Upper lobe of left lung (tissue), 6 donors: Measurements from ENCODE around the gene MAGEA4. TPM values are rescaled to one million over a fixed set of nuclear protein-coding genes. Genes with fewer than 3 reads are reported as not detected.
A peak's percentile ranks its signal among the peaks of the same experiment; 100 is the strongest.

Source experiments
- ATAC-seq, 2 donors: fragments of 200-7000 bp; cut with Tn5 transposase; one replicate each; pipeline ENCODE4 v1.9.1; 2022; ENCODE audit warnings: mild to moderate bottlenecking in 2 of 2, moderate library complexity in 2 of 2; ENCODE audit not compliant: low FRiP score in 2 of 2
- DNase-seq, 2 donors: peaks; one replicate each; pipeline ENCODE4 v3.0.0-alpha.2; 2019 to 2020
- H3K27ac ChIP-seq, 4 donors: fragments of 200-600 bp; sonication (generic); one replicate each; pipeline ENCODE4 v1.5.1; 2016 to 2019
- H3K27me3 ChIP-seq, 4 donors: fragments of 200-600 bp; sonication (generic); one replicate each; pipeline ENCODE4 v1.5.1; 2017 to 2019
- H3K36me3 ChIP-seq, 4 donors: fragments of 200-600 bp; sonication (generic); one replicate each; pipeline ENCODE4 v1.5.1; 2016 to 2019
- H3K4me1 ChIP-seq, 4 donors: fragments of 200-600 bp; sonication (generic); one replicate each; pipeline ENCODE4 v1.5.1; 2018 to 2019
- H3K4me3 ChIP-seq, 4 donors: fragments of 200-600 bp; sonication (generic); one replicate each; pipeline ENCODE4 v1.5.1; 2017 to 2019; ENCODE audit warnings: mild to moderate bottlenecking in 2 of 4, moderate library complexity in 1 of 4
- H3K9me3 ChIP-seq, 4 donors: fragments of 200-600 bp; sonication (generic); one replicate each; pipeline ENCODE4 v1.5.1; 2018 to 2019
- CTCF ChIP-seq, 6 experiments: fragments of 450-650 bp in 4 of 6; fragments of 200-600 bp in 2 of 6; sonication (generic) in 2 of 6; IDR thresholded peaks; one replicate each; pipeline ENCODE4 v1.5.1; 2016 to 2019; ENCODE audit warnings: antibody characterized with exemption in 6 of 6
- EP300 ChIP-seq, 4 donors: sonication (generic); formaldehyde crosslinking; IDR thresholded peaks; one replicate each; pipeline ENCODE4 v1.5.1; 2017; ENCODE audit warnings: antibody characterized with exemption in 4 of 4, control low read depth in 2 of 4
- POLR2A ChIP-seq, 4 donors: fragments of 450-650 bp; IDR thresholded peaks; one replicate each; pipeline ENCODE4 v1.5.1; 2016 to 2017; ENCODE audit warnings: antibody characterized with exemption in 4 of 4, mild to moderate bottlenecking in 2 of 4
- POLR2AphosphoS5 ChIP-seq, 2 donors: sonication (generic); formaldehyde crosslinking; IDR thresholded peaks; one replicate each; pipeline ENCODE4 v1.5.1; 2017; ENCODE audit warnings: antibody characterized with exemption in 2 of 2
- WGBS, 2 donors: methylation state at CpG; one replicate each; pipeline ENCODE4 v1.1.5; 2017 to 2018; 5-methylcytosine and 5-hydroxymethylcytosine counted together
- total RNA-seq, 6 donors: library from RNA; depleted of rRNA in 4 of 6; stranded (reverse); fragments of >200 nt in 4 of 6; gene quantifications; one replicate each; pipeline versions ENCODE4 v1.1.0 to v1.2.1, GENCODE V29; 2016 to 2021
- donor health status: DM: no; HTN: no; CAD: no; lungs with moderate emphysema.
- donor health status: DM: no; HTN: yes; CAD: no; lungs with severe emphysema.

The MAGEA4 gene
- total RNA-seq, 6 donors from 2014 or later: not detected

GRCh38 chrX:151896734-151897474 lies 15.8 kb upstream of the MAGEA4 start:
- WGBS, 2 donors: 65 to 67% methylated on average over 5 of the region's 5 CpGs
- H3K27ac ChIP-seq: no peak overlapping the region
- H3K9me3 ChIP-seq: no peaks in the 10 kb centered on the region
- DNase-seq: no peak
- no peak for TF ChIP-seq POLR2A (IDR thresholded peaks at IDR 0.05)
- TF ChIP-seq CTCF (IDR thresholded peaks at IDR 0.05): no peak
- no peak for TF ChIP-seq POLR2AphosphoS5 (IDR thresholded peaks at IDR 0.05)
- no peak for TF ChIP-seq EP300 (IDR thresholded peaks at IDR 0.05)
- H3K4me1 ChIP-seq: no peaks in the 10 kb centered on the region
- no peaks in the 10 kb centered on the region for H3K27me3 ChIP-seq
- H3K36me3 ChIP-seq: no peaks in the 10 kb centered on the region
- H3K4me3 ChIP-seq: no peak overlapping the region
- no peak for ATAC-seq

- DNase-seq (no peak), ATAC-seq (no peak)
- H3K9me3 ChIP-seq: no peaks in the 10 kb centered on the region
- no peaks in the 10 kb centered on the region for H3K36me3 ChIP-seq
- H3K27me3 ChIP-seq: no peaks in the 10 kb centered on the region
- H3K27ac ChIP-seq: no peak overlapping the region
- WGBS, 2 donors: 90 to 100% methylated on average over 2 of the region's 2 CpGs
- TF ChIP-seq EP300 (IDR thresholded peaks at IDR 0.05) (no peak), POLR2AphosphoS5 (IDR thresholded peaks at IDR 0.05) (no peak), CTCF (IDR thresholded peaks at IDR 0.05) (no peak), POLR2A (IDR thresholded peaks at IDR 0.05) (no peak)
- no peaks in the 10 kb centered on the region for H3K4me1 ChIP-seq
- H3K4me3 ChIP-seq: no peak overlapping the region
These were observed 13.1 kb upstream of the MAGEA4 start for GRCh38 chrX:151899622-151900021.

GRCh38 chrX:151901826-151902225 lies 10.9 kb upstream of the MAGEA4 start:
- WGBS, 2 donors: 70 to 90% methylated on average over 1 of the region's 1 CpG
- Histone ChIP-seq H3K4me3 (no peak overlapping the region), H3K4me1 (no peaks in the 10 kb centered on the region), H3K27me3 (no peaks in the 10 kb centered on the region), H3K9me3 (no peaks in the 10 kb centered on the region), H3K36me3 (no peaks in the 10 kb centered on the region), H3K27ac (no peak overlapping the region)
- TF ChIP-seq POLR2AphosphoS5 (IDR thresholded peaks at IDR 0.05) (no peak), EP300 (IDR thresholded peaks at IDR 0.05) (no peak), CTCF (IDR thresholded peaks at IDR 0.05) (no peak), POLR2A (IDR thresholded peaks at IDR 0.05) (no peak)
- DNase-seq (no peak), ATAC-seq (no peak)

GRCh38 chrX:151902813-151903591 lies 9.7 kb upstream of the MAGEA4 start:
- Histone ChIP-seq H3K36me3 (no peaks in the 10 kb centered on the region), H3K9me3 (no peaks in the 10 kb centered on the region), H3K27me3 (no peaks in the 10 kb centered on the region), H3K4me3 (no peak overlapping the region), H3K27ac (peak overlapping the region in 1 of 4 donors; percentile 6), H3K4me1 (no peaks in the 10 kb centered on the region)
- ATAC-seq (peak; percentile 60 to 91), DNase-seq (no peak)
- no peak for TF ChIP-seq EP300 (IDR thresholded peaks at IDR 0.05)
- TF ChIP-seq POLR2AphosphoS5 (IDR thresholded peaks at IDR 0.05): no peak
- TF ChIP-seq POLR2A (IDR thresholded peaks at IDR 0.05): no peak
- no peak for TF ChIP-seq CTCF (IDR thresholded peaks at IDR 0.05)
- WGBS, 2 donors: 57 to 69% methylated on average over 4 to 6 of the region's 6 CpGs
